OCI-LY3 (cell line): Measurements from ENCODE around the gene SIPA1.

Source experiments
- EZH2phosphoT487 ChIP-seq: fragments of 200-600 bp; shearing (Covaris generic); IDR thresholded peaks from 2 replicates; pipeline ENCODE4 v1.6.1; 2018; ENCODE audit warnings: antibody characterized with exemption, mixed run types, low read depth
- TF ChIP-seq, protein P1 (sequence below): fragments of 200-600, 300-600 bp; sonication (generic); IDR thresholded peaks from 2 replicates; pipeline ENCODE4 v1.5.1; 2014; ENCODE audit warnings: antibody characterized with exemption, low read length, low read depth

GRCh38 chr11:65607614-65608426, 30.1 kb upstream of the SIPA1 start:
- TF ChIP-seq, protein P1, sequence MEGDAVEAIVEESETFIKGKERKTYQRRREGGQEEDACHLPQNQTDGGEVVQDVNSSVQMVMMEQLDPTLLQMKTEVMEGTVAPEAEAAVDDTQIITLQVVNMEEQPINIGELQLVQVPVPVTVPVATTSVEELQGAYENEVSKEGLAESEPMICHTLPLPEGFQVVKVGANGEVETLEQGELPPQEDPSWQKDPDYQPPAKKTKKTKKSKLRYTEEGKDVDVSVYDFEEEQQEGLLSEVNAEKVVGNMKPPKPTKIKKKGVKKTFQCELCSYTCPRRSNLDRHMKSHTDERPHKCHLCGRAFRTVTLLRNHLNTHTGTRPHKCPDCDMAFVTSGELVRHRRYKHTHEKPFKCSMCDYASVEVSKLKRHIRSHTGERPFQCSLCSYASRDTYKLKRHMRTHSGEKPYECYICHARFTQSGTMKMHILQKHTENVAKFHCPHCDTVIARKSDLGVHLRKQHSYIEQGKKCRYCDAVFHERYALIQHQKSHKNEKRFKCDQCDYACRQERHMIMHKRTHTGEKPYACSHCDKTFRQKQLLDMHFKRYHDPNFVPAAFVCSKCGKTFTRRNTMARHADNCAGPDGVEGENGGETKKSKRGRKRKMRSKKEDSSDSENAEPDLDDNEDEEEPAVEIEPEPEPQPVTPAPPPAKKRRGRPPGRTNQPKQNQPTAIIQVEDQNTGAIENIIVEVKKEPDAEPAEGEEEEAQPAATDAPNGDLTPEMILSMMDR, result no peak
- TF ChIP-seq EZH2phosphoT487, result no peak
